GM18508 (cell line): ENCODE measurements around the gene MEP1A.
"Not testable (repeated sequence)": the region's sequence is repeated elsewhere in the genome, so short reads cannot be mapped to it uniquely, and the experiment has no call there.

Experiments used
- ATAC-seq: cut with Tn5 transposase; IDR thresholded peaks from one replicate; pipeline ENCODE4 v1.9.1; 2021; ENCODE audit warnings: moderate number of reproducible peaks; ENCODE audit not compliant: insufficient read depth, unreplicated experiment

The MEP1A gene

GRCh38 chr6:46819561-46819960 lies 26.4 kb downstream of the MEP1A start:
- ATAC-seq: no peak

GRCh38 chr6:46821458-46821881 lies 28.3 kb downstream of the MEP1A start:
- ATAC-seq: no peak

GRCh38 chr6:46828939-46829338 lies 35.8 kb downstream of the MEP1A start:
- no peak for ATAC-seq

GRCh38 chr6:46832816-46833215 lies 39.6 kb downstream of the MEP1A start:
- no peak for ATAC-seq

- not testable (repeated sequence) for ATAC-seq
Observed at GRCh38 chr6:46834257-46834916, 41.2 kb downstream of the MEP1A start.

GRCh38 chr6:46834991-46835390 lies 41.8 kb downstream of the MEP1A start:
- ATAC-seq: not testable (repeated sequence)

- no peak for ATAC-seq
Observed at GRCh38 chr6:46838033-46838432, 44.8 kb downstream of the MEP1A start.

- not testable (repeated sequence) for ATAC-seq
Observed at GRCh38 chr6:46842252-46842846, 49.2 kb downstream of the MEP1A start.

- ATAC-seq: no peak
Observed at GRCh38 chr6:46845126-46845525, 51.9 kb downstream of the MEP1A start.

GRCh38 chr6:46848684-46849360 lies 55.6 kb downstream of the MEP1A start:
- no peak for ATAC-seq

- no peak for ATAC-seq
Observed at GRCh38 chr6:46849361-46849690, 56.1 kb downstream of the MEP1A start.

GRCh38 chr6:46850792-46851191 lies 57.6 kb downstream of the MEP1A start:
- no peak for ATAC-seq

GRCh38 chr6:46851576-46851975 lies 58.4 kb downstream of the MEP1A start:
- not testable (repeated sequence) for ATAC-seq

GRCh38 chr6:46855966-46856365 lies 62.8 kb downstream of the MEP1A start:
- not testable (repeated sequence) for ATAC-seq

GRCh38 chr6:46862381-46862780 lies 69.2 kb downstream of the MEP1A start:
- no peak for ATAC-seq

GRCh38 chr6:46863791-46864190 lies 70.6 kb downstream of the MEP1A start:
- no peak for ATAC-seq

GRCh38 chr6:46865221-46865620 lies 72.0 kb downstream of the MEP1A start:
- ATAC-seq: no peak

- ATAC-seq: no peak
Observed at GRCh38 chr6:46867411-46867810, 74.2 kb downstream of the MEP1A start.

- ATAC-seq: no peak
Observed at GRCh38 chr6:46876126-46876525, 82.9 kb downstream of the MEP1A start.

GRCh38 chr6:46879003-46879402 lies 85.8 kb downstream of the MEP1A start:
- no peak for ATAC-seq

GRCh38 chr6:46882645-46883044 lies 89.5 kb downstream of the MEP1A start:
- ATAC-seq: no peak

GRCh38 chr6:46888031-46888430 lies 94.8 kb downstream of the MEP1A start:
- ATAC-seq: no peak
